GM19324 (cell line): ENCODE data around the gene GPR183.

ENCODE experiments used
- ATAC-seq: cut with Tn5 transposase; IDR thresholded peaks from one replicate; pipeline ENCODE4 v1.9.1; 2021; ENCODE audit warnings: mild to moderate bottlenecking, moderate library complexity; ENCODE audit not compliant: unreplicated experiment, low FRiP score

GPR183 gene

GRCh38 chr13:99276706-99277105 lies 30.5 kb downstream of the GPR183 start:
- ATAC-seq, result no peak

- ATAC-seq, result no peak
These were observed 32.1 kb downstream of the GPR183 start for GRCh38 chr13:99275093-99275469.

GRCh38 chr13:99273128-99273527 lies 34.1 kb downstream of the GPR183 start:
- ATAC-seq, result no peak

- ATAC-seq, result no peak
These were observed 34.7 kb downstream of the GPR183 start for GRCh38 chr13:99272481-99272880.

- ATAC-seq, result no peak
These were observed 36.0 kb downstream of the GPR183 start for GRCh38 chr13:99271249-99271648.

- ATAC-seq, result no peak
These were observed 36.7 kb downstream of the GPR183 start for GRCh38 chr13:99270518-99270917.

- no peak for ATAC-seq
These were observed 37.5 kb downstream of the GPR183 start for GRCh38 chr13:99269627-99270241.

GRCh38 chr13:99268822-99269221 lies 38.4 kb downstream of the GPR183 start:
- no peak for ATAC-seq

GRCh38 chr13:99267927-99268326 lies 39.3 kb downstream of the GPR183 start:
- ATAC-seq, result no peak

- ATAC-seq, result no peak
These were observed 40.4 kb downstream of the GPR183 start for GRCh38 chr13:99266827-99267226.

- ATAC-seq, result no peak
These were observed 41.3 kb downstream of the GPR183 start for GRCh38 chr13:99265821-99266426.

GRCh38 chr13:99265162-99265800 lies 41.9 kb downstream of the GPR183 start:
- no peak for ATAC-seq

- ATAC-seq, result no peak
These were observed 43.1 kb downstream of the GPR183 start for GRCh38 chr13:99264051-99264450.

GRCh38 chr13:99263126-99263785 lies 43.9 kb downstream of the GPR183 start:
- no peak for ATAC-seq

GRCh38 chr13:99261059-99261458 lies 46.1 kb downstream of the GPR183 start:
- no peak for ATAC-seq

GRCh38 chr13:99260216-99260615 lies 47.0 kb downstream of the GPR183 start:
- no peak for ATAC-seq

- ATAC-seq, result peak; percentile 67
These were observed 48.3 kb downstream of the GPR183 start for GRCh38 chr13:99258946-99259345.

- peak; percentile 75 for ATAC-seq
These were observed 48.9 kb downstream of the GPR183 start, which contains the start of gene GPR18 for GRCh38 chr13:99258210-99258860. TSS of gene GPR18 (minus strand) at chr13:99258379. CDS start at chr13:99255872, 2,507 bp downstream.

GRCh38 chr13:99257291-99257690 lies 49.9 kb downstream of the GPR183 start:
- no peak for ATAC-seq

GRCh38 chr13:99256709-99257108 lies 50.5 kb downstream of the GPR183 start:
- no peak for ATAC-seq

GRCh38 chr13:99256283-99256682 lies 50.9 kb downstream of the GPR183 start:
- ATAC-seq, result no peak
